PC-9 (cell line): ENCODE data around the gene ELL3. TPM values are rescaled to one million over a fixed set of nuclear protein-coding genes. Genes with fewer than 3 reads are reported as not detected.

Experiments used
- BruUV-seq: library from RNA; stranded (reverse); fragments of 400-500 nt; replicated peaks from 2 replicates; lab custom pipeline; 2021; lab: Mats Ljungman, UMichigan
- CTCF ChIA-PET: fragments of 300-600 bp; sonication (Branson Sonifier 250); formaldehyde crosslinking; loops from one replicate; lab custom pipeline; 2022; ENCODE audit warnings: antibody characterized with exemption; lab: Charles Lee
- POLR2A ChIA-PET: fragments of 300-600 bp; sonication (Branson Sonifier 250); formaldehyde crosslinking; loops from one replicate; lab custom pipeline; 2022; ENCODE audit warnings: antibody characterized with exemption; ENCODE audit not compliant: unreplicated experiment; lab: Charles Lee
- DNase-seq, 2 experiments: peaks; one replicate each; pipeline versions ENCODE4 v3.0.0 to v3.0.0-alpha.2; 2015 to 2022; ENCODE audit warnings: mixed read lengths in 1 of 2
- H2AFZ ChIP-seq: fragments of 200-600 bp; sonication (generic); 2 replicates; pipeline ENCODE4 v1.8.1; 2017; ENCODE audit warnings: antibody characterized with exemption
- H3F3A ChIP-seq: fragments of 200-600 bp; sonication (generic); 2 replicates; pipeline ENCODE4 v1.8.1; 2017; ENCODE audit warnings: antibody characterized with exemption, mild to moderate bottlenecking, low read depth; ENCODE audit not compliant: insufficient read depth
- H3K27ac ChIP-seq: fragments of 200-600 bp; sonication (generic); 2 replicates; pipeline ENCODE4 v1.6.1; 2016; ENCODE audit warnings: mixed run types
- H3K27me3 ChIP-seq: fragments of 200-600 bp; sonication (generic); 2 replicates; pipeline ENCODE4 v1.6.1; 2016; ENCODE audit warnings: low read depth, mixed run types; ENCODE audit not compliant: insufficient read depth
- H3K36me3 ChIP-seq: fragments of 200-600 bp; sonication (generic); 2 replicates; pipeline ENCODE4 v1.6.1; 2016; ENCODE audit warnings: low read depth, mixed run types
- H3K4me1 ChIP-seq: fragments of 200-600 bp; sonication (generic); replicated peaks from 2 replicates; pipeline ENCODE4 v1.6.1; 2016; ENCODE audit warnings: mixed run types; ENCODE audit not compliant: insufficient read depth
- H3K4me2 ChIP-seq: fragments of 200-600 bp; sonication (generic); 2 replicates; pipeline ENCODE4 v1.6.1; 2017; ENCODE audit warnings: mixed run types
- H3K4me3 ChIP-seq: fragments of 200-600 bp; sonication (generic); 2 replicates; pipeline ENCODE4 v1.6.1; 2016; ENCODE audit warnings: mixed run types
- H3K79me2 ChIP-seq: fragments of 200-600 bp; sonication (generic); 2 replicates; pipeline ENCODE4 v1.6.1; 2017; ENCODE audit warnings: low read depth, mixed run types
- H3K9me2 ChIP-seq: fragments of 200-600 bp; sonication (generic); 2 replicates; pipeline ENCODE4 v1.8.1; 2017; ENCODE audit warnings: mild to moderate bottlenecking; ENCODE audit not compliant: insufficient read depth
- H3K9me3 ChIP-seq: fragments of 200-600 bp; sonication (generic); 2 replicates; pipeline ENCODE4 v1.8.1; 2016; ENCODE audit warnings: low read depth; ENCODE audit not compliant: insufficient read depth
- H4K20me1 ChIP-seq: fragments of 200-600 bp; sonication (generic); 2 replicates; pipeline ENCODE4 v1.8.1; 2017; ENCODE audit not compliant: insufficient read depth
- EZH2 ChIP-seq: fragments of 200-600 bp; sonication (generic); IDR thresholded peaks from 2 replicates; pipeline ENCODE4 v1.8.0; 2017; ENCODE audit warnings: antibody characterized with exemption, low read depth
- intact Hi-C: fragments of 100-400 bp; cut with micrococcal nuclease; formaldehyde crosslinking; loops from one replicate; pipeline ENCODE4 v1.10.0; 2022; ENCODE audit not compliant: unreplicated experiment
- total RNA-seq: library from RNA; stranded (reverse); gene quantifications from 2 replicates; pipeline ENCODE4 v1.2.3, GENCODE V29; 2021
- TF ChIP-seq, protein P1 (sequence below): fragments of 200-600 bp; sonication (generic); conservative IDR thresholded peaks from 2 replicates; pipeline ENCODE4 v1.6.1; 2017; ENCODE audit warnings: mixed run types, antibody characterized with exemption, mild to moderate bottlenecking, moderate library complexity

The ELL3 gene
- total RNA-seq, 1 experiment from 2014 or later = 6.1 TPM

GRCh38 chr15:43762824-43763223, 13.9 kb downstream of the ELL3 start:
- H3K4me1 ChIP-seq = no peaks in the 10 kb centered on the region
- CTCF ChIA-PET = no interaction called here
- H3K79me2 ChIP-seq = no peaks in the 10 kb centered on the region
- H3K27ac ChIP-seq = no peak overlapping the region
- TF ChIP-seq, protein P1, sequence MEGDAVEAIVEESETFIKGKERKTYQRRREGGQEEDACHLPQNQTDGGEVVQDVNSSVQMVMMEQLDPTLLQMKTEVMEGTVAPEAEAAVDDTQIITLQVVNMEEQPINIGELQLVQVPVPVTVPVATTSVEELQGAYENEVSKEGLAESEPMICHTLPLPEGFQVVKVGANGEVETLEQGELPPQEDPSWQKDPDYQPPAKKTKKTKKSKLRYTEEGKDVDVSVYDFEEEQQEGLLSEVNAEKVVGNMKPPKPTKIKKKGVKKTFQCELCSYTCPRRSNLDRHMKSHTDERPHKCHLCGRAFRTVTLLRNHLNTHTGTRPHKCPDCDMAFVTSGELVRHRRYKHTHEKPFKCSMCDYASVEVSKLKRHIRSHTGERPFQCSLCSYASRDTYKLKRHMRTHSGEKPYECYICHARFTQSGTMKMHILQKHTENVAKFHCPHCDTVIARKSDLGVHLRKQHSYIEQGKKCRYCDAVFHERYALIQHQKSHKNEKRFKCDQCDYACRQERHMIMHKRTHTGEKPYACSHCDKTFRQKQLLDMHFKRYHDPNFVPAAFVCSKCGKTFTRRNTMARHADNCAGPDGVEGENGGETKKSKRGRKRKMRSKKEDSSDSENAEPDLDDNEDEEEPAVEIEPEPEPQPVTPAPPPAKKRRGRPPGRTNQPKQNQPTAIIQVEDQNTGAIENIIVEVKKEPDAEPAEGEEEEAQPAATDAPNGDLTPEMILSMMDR = no peak
- no peak for TF ChIP-seq EZH2
- no peak for DNase-seq
- H3K27me3 ChIP-seq = no peaks in the 10 kb centered on the region
- no TSS peak for BruUV-seq
- no peaks in the 10 kb centered on the region for H3K9me2 ChIP-seq
- no peak overlapping the region for H3K4me2 ChIP-seq
- intact Hi-C loops = no loop called here
- H3K4me3 ChIP-seq = no peak overlapping the region
- no peaks in the 10 kb centered on the region for H4K20me1 ChIP-seq
- H3F3A ChIP-seq = no peaks in the 10 kb centered on the region; the same call in 1 of the 2 replicates
- no peaks in the 10 kb centered on the region for H3K9me3 ChIP-seq
- no peak overlapping the region for H2AFZ ChIP-seq
- peaks cover 13% of the 10 kb centered on the region for H3K36me3 ChIP-seq
- POLR2A ChIA-PET = no interaction called here

DNA sequence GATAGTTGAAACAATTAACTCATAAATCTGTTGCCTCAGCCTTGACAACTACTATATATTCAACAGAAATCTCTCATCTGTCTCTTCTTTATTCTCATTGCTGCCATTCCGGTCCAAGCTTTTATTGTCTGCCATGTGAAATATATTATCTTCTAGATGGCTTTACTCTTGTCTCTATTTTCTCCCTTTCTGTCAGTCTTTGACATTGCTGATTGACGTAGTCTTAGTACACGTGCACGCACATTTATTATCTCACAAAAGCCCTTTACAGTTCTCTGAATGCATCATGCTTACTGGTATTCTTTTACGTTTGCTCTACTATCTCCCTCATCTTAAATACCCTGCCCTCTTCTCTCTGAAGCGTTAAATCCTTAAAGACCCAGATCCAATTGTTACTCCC, 24.9 kb downstream of the ELL3 start:
- H2AFZ ChIP-seq = no peak overlapping the region
- intact Hi-C loops = no loop called here
- ChIA-PET POLR2A (no interaction called here), CTCF (no interaction called here)
- peaks cover 71% of the 10 kb centered on the region for H3K79me2 ChIP-seq
- peaks cover 43% of the 10 kb centered on the region for H4K20me1 ChIP-seq
- H3K27ac ChIP-seq = no peak overlapping the region
- no TSS peak for BruUV-seq
- H3K9me2 ChIP-seq = no peaks in the 10 kb centered on the region
- H3K4me2 ChIP-seq = no peak overlapping the region
- 0 out of 2 replicates have a peak, but pooled peaks cover 3% of the 10 kb centered on the region for H3F3A ChIP-seq
- no peaks in the 10 kb centered on the region for H3K27me3 ChIP-seq
- H3K4me1 ChIP-seq = no peaks in the 10 kb centered on the region
- no peak overlapping the region for H3K4me3 ChIP-seq
- no peaks in the 10 kb centered on the region for H3K9me3 ChIP-seq
- H3K36me3 ChIP-seq = peaks cover 6% of the 10 kb centered on the region; the same call in 1 of the 2 replicates
- TF ChIP-seq, protein P1 = no peak
- no peak for TF ChIP-seq EZH2
- no peak for DNase-seq

- DNase-seq = no peak
- H2AFZ ChIP-seq = no peak overlapping the region
- H3K27me3 ChIP-seq = no peaks in the 10 kb centered on the region
- no peak overlapping the region for H3K4me3 ChIP-seq
- 0 out of 2 replicates have a peak, but pooled peaks cover 3% of the 10 kb centered on the region for H3F3A ChIP-seq
- H3K9me2 ChIP-seq = no peaks in the 10 kb centered on the region
- peaks cover 76% of the 10 kb centered on the region for H3K79me2 ChIP-seq
- H3K4me1 ChIP-seq = no peaks in the 10 kb centered on the region
- TF ChIP-seq, protein P1 = no peak
- TF ChIP-seq EZH2 = no peak
- intact Hi-C loops = no loop called here
- BruUV-seq = no TSS peak
- ChIA-PET POLR2A (no interaction called here), CTCF (interaction anchor here (0.6 kb wide), 1 partner anchor 590 kb away, joined by 5 read pairs; no protein-coding TSS in a partner anchor)
- H4K20me1 ChIP-seq = peaks cover 36% of the 10 kb centered on the region
- H3K4me2 ChIP-seq = no peak overlapping the region
- no peak overlapping the region for H3K27ac ChIP-seq
- H3K36me3 ChIP-seq = no peaks in the 10 kb centered on the region
- H3K9me3 ChIP-seq = no peaks in the 10 kb centered on the region
Observed at GRCh38 chr15:43749690-43750345, 26.9 kb downstream of the ELL3 start.
